ENCODE measurements around the gene MRPL28.

MRPL28 gene

GRCh38 chr16:354971-355461 is 15.3 kb downstream of the MRPL28 start:
- no peak for TF ChIP-seq CTCF (IDR thresholded peaks at IDR 0.05; ENCODE audit: low read depth, low read length, missing control alignments)
- no peak for DNase-seq (ENCODE audit: low read depth)
- no peak overlapping the region for H3K4me3 ChIP-seq (ENCODE audit: low read depth, low read length)

- no peak overlapping the region for H3K4me3 ChIP-seq (ENCODE audit: low read depth, low read length)
- no peak for DNase-seq (ENCODE audit: low read depth)
- TF ChIP-seq CTCF (IDR thresholded peaks at IDR 0.05; ENCODE audit: low read depth, low read length, missing control alignments), result no peak
Observed at GRCh38 chr16:354291-354881, 16.0 kb downstream of the MRPL28 start.

GRCh38 chr16:353404-354290 is 16.7 kb downstream of the MRPL28 start:
- no peak for DNase-seq (ENCODE audit: low read depth)
- no peak for TF ChIP-seq CTCF (IDR thresholded peaks at IDR 0.05; ENCODE audit: low read depth, low read length, missing control alignments)
- H3K4me3 ChIP-seq (ENCODE audit: low read depth, low read length), result peak overlapping the region; percentile 65

- TF ChIP-seq CTCF (IDR thresholded peaks at IDR 0.05; ENCODE audit: low read depth, low read length, missing control alignments), result peak; percentile 56
- H3K4me3 ChIP-seq (ENCODE audit: low read depth, low read length), result peak within 1 kb of the TSS; percentile 81
- DNase-seq (ENCODE audit: low read depth), result peak; percentile 85
Observed at GRCh38 chr16:352547-353403, 17.6 kb downstream of the MRPL28 start, which contains the start of gene AXIN1. AXIN1 (minus strand) TSS chr16:352723; CDS start chr16:347025, 5,698 bp downstream.

- peak overlapping the region; percentile 81 for H3K4me3 ChIP-seq (ENCODE audit: low read depth, low read length)
- TF ChIP-seq CTCF (IDR thresholded peaks at IDR 0.05; ENCODE audit: low read depth, low read length, missing control alignments), result no peak
- no peak for DNase-seq (ENCODE audit: low read depth)
Observed at GRCh38 chr16:351804-352520, 18.4 kb downstream of the MRPL28 start.

GRCh38 chr16:350203-350602 is 20.1 kb downstream of the MRPL28 start:
- DNase-seq (ENCODE audit: low read depth), result no peak
- no peak for TF ChIP-seq CTCF (IDR thresholded peaks at IDR 0.05; ENCODE audit: low read depth, low read length, missing control alignments)
- no peak overlapping the region for H3K4me3 ChIP-seq (ENCODE audit: low read depth, low read length)

All from GM12864 (cell line).